PFSK-1 (cell line): ENCODE measurements around the gene ABHD16B.

ENCODE experiments used
- FOXP2 ChIP-seq: optimal IDR thresholded peaks from 2 replicates; pipeline ENCODE3; 2011; ENCODE audit warnings: borderline replicate concordance, control low read depth, inconsistent platforms; ENCODE audit not compliant: insufficient read depth; ENCODE audit errors: extremely low read length, extremely low read depth
- POLR2AphosphoS5 ChIP-seq: IDR thresholded peaks from 2 replicates; pipeline ENCODE4 v1.6.1; 2012; ENCODE audit warnings: low read depth, mild to moderate bottlenecking, control low read depth, low read length, moderate library complexity
- REST ChIP-seq, 2 experiments: IDR thresholded peaks; 2 replicates each; pipeline versions ENCODE4 v1.6.1 to v1.8.0; 2011 to 2012; ENCODE audit warnings: low read depth in 2 of 2, low read length in 2 of 2, control low read depth in 1 of 2, inconsistent platforms in 1 of 2, mild to moderate bottlenecking in 1 of 2, moderate library complexity in 1 of 2; ENCODE audit not compliant: insufficient read depth in 1 of 2
- SIN3A ChIP-seq: IDR thresholded peaks from 2 replicates; pipeline ENCODE4 v1.6.1; 2012; ENCODE audit warnings: mild to moderate bottlenecking, low read length, moderate library complexity, borderline replicate concordance; ENCODE audit not compliant: insufficient read depth
- TAF1 ChIP-seq: IDR thresholded peaks from 2 replicates; pipeline ENCODE4 v1.6.1; 2012; ENCODE audit warnings: low read length, control low read depth, borderline replicate concordance; ENCODE audit not compliant: insufficient read depth

The ABHD16B gene

GRCh38 chr20:63830841-63831588 lies 30.3 kb upstream of the ABHD16B start, which contains the start of gene ZBTB46:
Gene ZBTB46 (minus strand): TSS chr20:63831264. CDS start chr20:63790757, 40,507 bp downstream.
- TF ChIP-seq SIN3A, result no peak
- no peak for TF ChIP-seq POLR2AphosphoS5
- TF ChIP-seq TAF1, result no peak
- TF ChIP-seq FOXP2, result no peak
- no peak for TF ChIP-seq REST (IDR thresholded peaks at IDR 0.05; ENCODE audit: insufficient read depth in 1 of 2, low read depth in 2 of 2, low read length in 2 of 2)

GRCh38 chr20:63831646-63831992 lies 29.7 kb upstream of the ABHD16B start:
- TF ChIP-seq TAF1 (no peak), FOXP2 (no peak), REST (IDR thresholded peaks at IDR 0.05; ENCODE audit: insufficient read depth in 1 of 2, low read depth in 2 of 2, low read length in 2 of 2) (no peak), POLR2AphosphoS5 (no peak), SIN3A (no peak)

- no peak for TF ChIP-seq REST (IDR thresholded peaks at IDR 0.05; ENCODE audit: insufficient read depth in 1 of 2, low read depth in 2 of 2, low read length in 2 of 2)
- no peak for TF ChIP-seq TAF1
- TF ChIP-seq POLR2AphosphoS5, result no peak
- TF ChIP-seq FOXP2, result no peak
- TF ChIP-seq SIN3A, result no peak
Observed at GRCh38 chr20:63831993-63832686, 29.2 kb upstream of the ABHD16B start.

GRCh38 chr20:63833776-63834490 lies 27.4 kb upstream of the ABHD16B start:
- TF ChIP-seq TAF1 (no peak), POLR2AphosphoS5 (no peak), FOXP2 (no peak), SIN3A (no peak), REST (IDR thresholded peaks at IDR 0.05; ENCODE audit: insufficient read depth in 1 of 2, low read depth in 2 of 2, low read length in 2 of 2) (no peak)
